ENCODE data around the gene DCAF12. TPM values are rescaled to one million over a fixed set of nuclear protein-coding genes. Genes with fewer than 3 reads are reported as not detected.

Gene DCAF12
- total and polyA plus RNA-seq, 2 of the 8 experiments (the other 6 are each of a cell fraction or from before 2014, with no cell fraction given) = 22.7 to 29.2 TPM

DNA sequence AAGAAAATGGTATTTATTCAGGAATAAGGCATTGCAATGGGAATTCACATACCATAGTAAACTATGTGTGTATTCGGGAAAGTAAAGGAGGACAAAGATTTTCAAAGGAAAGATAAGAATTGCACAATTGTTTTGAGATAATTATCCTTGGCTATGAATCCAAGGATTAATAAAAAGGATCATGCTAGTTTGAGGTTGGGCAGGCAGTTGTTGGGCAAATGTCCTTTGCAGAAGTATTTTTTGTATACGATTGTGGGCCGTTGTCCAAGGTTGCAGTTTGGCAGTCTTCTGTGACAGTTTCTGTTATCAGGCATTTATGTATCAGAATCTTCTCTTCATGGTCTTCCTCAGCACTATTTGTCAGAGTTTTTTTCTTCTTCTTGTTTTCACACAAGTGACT, 67.2 kb downstream of the DCAF12 start:
- Histone ChIP-seq H3K27ac (ENCODE audit: low read depth, low read length) (no peak overlapping the region), H4K20me1 (replicated peaks in 1 of 2; ENCODE audit: control insufficient read depth in 1 of 2, insufficient read depth in 2 of 2, low read length in 2 of 2) (no peaks in the 10 kb centered on the region), H3K9me3 (ENCODE audit: insufficient read depth in 2 of 2, low read depth in 1 of 2, low read length in 1 of 2) (no peaks in the 10 kb centered on the region), H3K4me1 (replicated peaks in 1 of 4; ENCODE audit: control insufficient read depth in 3 of 4, insufficient read depth in 4 of 4, low read length in 3 of 4) (no peaks in the 10 kb centered on the region), H4K5ac (ENCODE audit: insufficient read length, low read depth, low read length) (no peak overlapping the region), H3K9ac (replicated peaks in 1 of 4; ENCODE audit: extremely low read depth in 1 of 4, low read depth in 3 of 4, low read length in 3 of 4) (no peak overlapping the region), H3K18ac (ENCODE audit: extremely low read depth, low read length) (no peak overlapping the region), H2BK120ac (replicated peaks; ENCODE audit: low read depth, low read length) (no peak overlapping the region), H2AK5ac (ENCODE audit: low read depth, low read length) (no peak overlapping the region), H2BK5ac (ENCODE audit: low read depth, low read length) (no peak overlapping the region), H3K27me3 (replicated peaks in 1 of 4; ENCODE audit: control insufficient read depth in 3 of 4, extremely low read depth in 1 of 4, insufficient read depth in 3 of 4, low read length in 3 of 4) (no peaks in the 10 kb centered on the region), H3K23me2 (ENCODE audit: low read depth, low read length) (no peaks in the 10 kb centered on the region), H2BK15ac (ENCODE audit: low read length) (no peak overlapping the region), H3K36me3 (ENCODE audit: control insufficient read depth in 2 of 4, insufficient read depth in 4 of 4, low read length in 3 of 4) (no peaks in the 10 kb centered on the region), H2BK12ac (ENCODE audit: low read depth, low read length) (no peak overlapping the region), H3K4ac (replicated peaks; ENCODE audit: insufficient read length, low read depth, low read length) (no peak overlapping the region), H3K4me2 (ENCODE audit: insufficient read depth in 1 of 2, low read depth in 2 of 2, low read length in 2 of 2) (no peak overlapping the region), H4K91ac (replicated peaks; ENCODE audit: insufficient read length, low read length) (no peak overlapping the region), H4K8ac (ENCODE audit: extremely low read depth, insufficient read depth, low read length) (no peak overlapping the region), H3K4me3 (ENCODE audit: extremely low read depth in 1 of 4, insufficient read depth in 2 of 4, low read depth in 3 of 4, low read length in 4 of 4) (no peak overlapping the region), H3K79me2 (ENCODE audit: control insufficient read depth in 1 of 2, insufficient read depth in 2 of 2, low read length in 2 of 2) (no peaks in the 10 kb centered on the region), H3K23ac (ENCODE audit: insufficient read length) (no peak overlapping the region), H2AFZ (ENCODE audit: low read length) (no peak overlapping the region), H3K79me1 (ENCODE audit: low read depth, low read length) (no peaks in the 10 kb centered on the region), H2BK20ac (ENCODE audit: low read length) (no peak overlapping the region), H3K56ac (replicated peaks; ENCODE audit: insufficient read length, low read depth, low read length) (no peak overlapping the region), H3K14ac (ENCODE audit: insufficient read length) (no peak overlapping the region)
- 82% methylated on average over 3 of the region's 3 CpGs; no CpG with 5 or more reads in 1 of the 2 experiments for WGBS, 2 experiments (ENCODE audit: extremely low coverage in 1 of 2, insufficient coverage in 1 of 2, insufficient read length in 1 of 2, insufficient replicate concordance in 2 of 2, low coverage in 1 of 2, low lambda C conversion rate in 2 of 2, missing lambda C conversion rate in 1 of 2)
- DNase-seq (ENCODE audit: low read depth in 1 of 2, low spot score in 2 of 2) = no peak
- ChIA-PET CTCF (ENCODE audit: partially characterized antibody) (no interaction called here), POLR2A (ENCODE audit: partially characterized antibody) (interaction anchor here (1.5 to 2.2 kb wide), 2 partner anchors 10 to 11 kb away, joined by 3 to 9 read pairs; partner anchors contain the start of gene UBAP2)
- no peak for FAIRE-seq
- TF ChIP-seq SUZ12 (IDR thresholded peaks at IDR 0.05; ENCODE audit: low read length) = no peak
- TF ChIP-seq RBBP5 (IDR thresholded peaks at IDR 0.05; ENCODE audit: borderline replicate concordance, low read depth, low read length) = no peak
- TF ChIP-seq SP4 (IDR thresholded peaks at IDR 0.05; ENCODE audit: low read length) = no peak
- TF ChIP-seq NRF1 (IDR thresholded peaks at IDR 0.05; ENCODE audit: low read depth, low read length) = no peak
- TF ChIP-seq ZNF274 (IDR thresholded peaks at IDR 0.05; ENCODE audit: borderline replicate concordance, extremely low read depth, low read length) = no peak
- TF ChIP-seq RAD21 (IDR thresholded peaks at IDR 0.05 in 1 of 2, conservative IDR thresholded peaks at IDR 0.05 in 1 of 2; ENCODE audit: low read depth in 2 of 2, low read length in 2 of 2) = no peak
- TF ChIP-seq BACH1 (IDR thresholded peaks at IDR 0.05; ENCODE audit: low read length) = no peak
- TF ChIP-seq SIX5 (IDR thresholded peaks at IDR 0.05; ENCODE audit: low read depth, low read length) = no peak
- TF ChIP-seq EZH2 (IDR thresholded peaks at IDR 0.05; ENCODE audit: low read depth, low read length, severe bottlenecking) = no peak
- TF ChIP-seq FOSL1 (IDR thresholded peaks at IDR 0.05; ENCODE audit: insufficient read depth, low read depth, low read length) = no peak
- no peak for TF ChIP-seq SRF (IDR thresholded peaks at IDR 0.05; ENCODE audit: low read depth, low read length)
- TF ChIP-seq, protein P1, sequence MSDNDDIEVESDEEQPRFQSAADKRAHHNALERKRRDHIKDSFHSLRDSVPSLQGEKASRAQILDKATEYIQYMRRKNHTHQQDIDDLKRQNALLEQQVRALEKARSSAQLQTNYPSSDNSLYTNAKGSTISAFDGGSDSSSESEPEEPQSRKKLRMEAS (IDR thresholded peaks at IDR 0.05) = no peak
- TF ChIP-seq, protein P2, sequence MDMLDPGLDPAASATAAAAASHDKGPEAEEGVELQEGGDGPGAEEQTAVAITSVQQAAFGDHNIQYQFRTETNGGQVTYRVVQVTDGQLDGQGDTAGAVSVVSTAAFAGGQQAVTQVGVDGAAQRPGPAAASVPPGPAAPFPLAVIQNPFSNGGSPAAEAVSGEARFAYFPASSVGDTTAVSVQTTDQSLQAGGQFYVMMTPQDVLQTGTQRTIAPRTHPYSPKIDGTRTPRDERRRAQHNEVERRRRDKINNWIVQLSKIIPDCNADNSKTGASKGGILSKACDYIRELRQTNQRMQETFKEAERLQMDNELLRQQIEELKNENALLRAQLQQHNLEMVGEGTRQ (IDR thresholded peaks at IDR 0.05; ENCODE audit: low read length) = no peak
- TF ChIP-seq TBP (IDR thresholded peaks at IDR 0.05; ENCODE audit: low read depth, low read length) = no peak
